ENCODE data around the gene ASH1L. TPM values are rescaled to one million over a fixed set of nuclear protein-coding genes. Genes with fewer than 3 reads are reported as not detected.

ASH1L gene
- total and polyA plus RNA-seq, 9 of the 15 experiments (the other 6 are each of a cell fraction or from before 2014, with no cell fraction given): 2.0 to 23.3 (median 14.6) TPM

DNA sequence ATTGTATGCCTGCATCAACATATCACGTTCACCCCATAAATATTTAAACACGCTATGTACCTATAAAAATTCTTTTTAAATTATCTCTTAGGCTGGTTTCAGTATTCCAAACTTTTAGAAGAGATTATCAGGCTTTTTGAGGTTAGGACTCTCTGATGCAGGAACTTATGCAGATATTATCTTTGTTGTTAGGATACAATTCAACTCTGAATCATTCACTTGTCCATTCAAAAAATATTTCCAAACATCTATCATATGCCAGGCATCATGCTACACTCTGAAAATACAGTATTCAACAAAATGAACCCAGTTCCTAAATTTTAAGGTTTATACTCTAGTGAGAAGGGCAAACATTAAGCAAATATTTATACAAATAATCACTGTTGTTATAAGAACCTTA is 40.5 kb downstream of the ASH1L start:
- ChIA-PET CTCF (ENCODE audit: low intra/inter-chr PET ratio) (no interaction called here), POLR2A (interaction anchor here (1.4 kb wide), 1 partner anchor 18 kb away, joined by 3 read pairs; no protein-coding TSS in a partner anchor)
- 90% methylated on average over 2 of the region's 2 CpGs for WGBS (ENCODE audit: insufficient coverage, low coverage, missing lambda C conversion rate)
- intact Hi-C loops (cut with micrococcal nuclease): no loop called here
- DNase-seq (ENCODE audit: extremely low read depth in 1 of 4, low spot score in 3 of 4): no peak
- H3K4me1 ChIP-seq (replicated peaks in 1 of 2; ENCODE audit: control insufficient read depth in 2 of 2, insufficient read depth in 2 of 2, low read length in 2 of 2): no peaks in the 10 kb centered on the region; a peak in 1 of 5 replicates
- peaks cover 84% of the 10 kb centered on the region for H3K79me2 ChIP-seq (ENCODE audit: control insufficient read depth, insufficient read depth, low read length)
- H3K4me2 ChIP-seq (ENCODE audit: insufficient read depth, low read length): no peak overlapping the region
- BruUV-seq (replicated peaks): no TSS peak
- no peak overlapping the region for H3K27ac ChIP-seq (ENCODE audit: extremely low read depth, low read depth, low read length)
- no peaks in the 10 kb centered on the region for H3K9me3 ChIP-seq (replicated peaks; ENCODE audit: control insufficient read depth, insufficient read depth, low read depth, low read length)
- TF ChIP-seq NR4A1 (CRISPR knock-in tag; IDR thresholded peaks at IDR 0.05) (no peak), NR4A1 (tag; IDR thresholded peaks at IDR 0.05) (no peak), TGIF2 (CRISPR knock-in tag; IDR thresholded peaks at IDR 0.05) (no peak), EP400 (IDR thresholded peaks at IDR 0.05) (no peak), BMI1 (IDR thresholded peaks at IDR 0.05; ENCODE audit: low read length) (no peak), KLF1 (tag; IDR thresholded peaks at IDR 0.05) (no peak), TAL1 (IDR thresholded peaks at IDR 0.05) (no peak), KLF16 (IDR thresholded peaks at IDR 0.05) (no peak), HDAC3 (IDR thresholded peaks at IDR 0.05; ENCODE audit: borderline replicate concordance, partially characterized antibody) (no peak), ETV6 (IDR thresholded peaks at IDR 0.05; ENCODE audit: borderline replicate concordance in 1 of 2, low read depth in 2 of 2, low read length in 1 of 2) (no peak), ETV6 (CRISPR knock-in tag; IDR thresholded peaks at IDR 0.05; ENCODE audit: borderline replicate concordance) (no peak), ZNF511 (CRISPR knock-in tag; IDR thresholded peaks at IDR 0.05) (no peak), XRCC5 (IDR thresholded peaks at IDR 0.05; ENCODE audit: low read depth, low read length) (no peak)
- TF ChIP-seq, protein P1, sequence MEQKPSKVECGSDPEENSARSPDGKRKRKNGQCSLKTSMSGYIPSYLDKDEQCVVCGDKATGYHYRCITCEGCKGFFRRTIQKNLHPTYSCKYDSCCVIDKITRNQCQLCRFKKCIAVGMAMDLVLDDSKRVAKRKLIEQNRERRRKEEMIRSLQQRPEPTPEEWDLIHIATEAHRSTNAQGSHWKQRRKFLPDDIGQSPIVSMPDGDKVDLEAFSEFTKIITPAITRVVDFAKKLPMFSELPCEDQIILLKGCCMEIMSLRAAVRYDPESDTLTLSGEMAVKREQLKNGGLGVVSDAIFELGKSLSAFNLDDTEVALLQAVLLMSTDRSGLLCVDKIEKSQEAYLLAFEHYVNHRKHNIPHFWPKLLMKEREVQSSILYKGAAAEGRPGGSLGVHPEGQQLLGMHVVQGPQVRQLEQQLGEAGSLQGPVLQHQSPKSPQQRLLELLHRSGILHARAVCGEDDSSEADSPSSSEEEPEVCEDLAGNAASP (IDR thresholded peaks at IDR 0.05): no peak
- TF ChIP-seq, protein P2, sequence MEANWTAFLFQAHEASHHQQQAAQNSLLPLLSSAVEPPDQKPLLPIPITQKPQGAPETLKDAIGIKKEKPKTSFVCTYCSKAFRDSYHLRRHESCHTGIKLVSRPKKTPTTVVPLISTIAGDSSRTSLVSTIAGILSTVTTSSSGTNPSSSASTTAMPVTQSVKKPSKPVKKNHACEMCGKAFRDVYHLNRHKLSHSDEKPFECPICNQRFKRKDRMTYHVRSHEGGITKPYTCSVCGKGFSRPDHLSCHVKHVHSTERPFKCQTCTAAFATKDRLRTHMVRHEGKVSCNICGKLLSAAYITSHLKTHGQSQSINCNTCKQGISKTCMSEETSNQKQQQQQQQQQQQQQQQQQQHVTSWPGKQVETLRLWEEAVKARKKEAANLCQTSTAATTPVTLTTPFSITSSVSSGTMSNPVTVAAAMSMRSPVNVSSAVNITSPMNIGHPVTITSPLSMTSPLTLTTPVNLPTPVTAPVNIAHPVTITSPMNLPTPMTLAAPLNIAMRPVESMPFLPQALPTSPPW (CRISPR knock-in tag; IDR thresholded peaks at IDR 0.05): no peak
- no peak for ATAC-seq
- H3K36me3 ChIP-seq (ENCODE audit: control insufficient read depth, insufficient read depth, low read length): peaks cover 24% of the 10 kb centered on the region; the same call in 1 of the 3 replicates
- H4K20me1 ChIP-seq (replicated peaks; ENCODE audit: control insufficient read depth, insufficient read depth, low read length): no peaks in the 10 kb centered on the region
- no peaks in the 10 kb centered on the region for H3K27me3 ChIP-seq (ENCODE audit: control insufficient read depth in 2 of 2, insufficient read depth in 2 of 2, low read length in 2 of 2)
- H2AFZ ChIP-seq (ENCODE audit: low read depth, low read length): no peak overlapping the region
- no peak for FAIRE-seq
- H3K9me1 ChIP-seq (ENCODE audit: control insufficient read depth, insufficient read depth, low read length): peaks cover 3% of the 10 kb centered on the region
- in situ Hi-C loops (cut with MboI): no loop called here
- no peak overlapping the region for H3K4me3 ChIP-seq
- no peak overlapping the region for H3K9ac ChIP-seq (ENCODE audit: insufficient read depth in 1 of 2, low read depth in 2 of 2, low read length in 2 of 2)
